Right ventricle myocardium inferior (tissue), 1 donor: Measurements from ENCODE around the gene OPCML. TPM values are rescaled to one million over a fixed set of nuclear protein-coding genes. Genes with fewer than 3 reads are reported as not detected.

ENCODE experiments used
- ATAC-seq: fragments of 200-7000 bp; cut with Tn5 transposase; one replicate; pipeline ENCODE4 v1.9.1; 2020; ENCODE audit warnings: mild to moderate bottlenecking, moderate library complexity
- DNase-seq: peaks from one replicate; pipeline ENCODE4 v3.0.0; 2021; ENCODE audit errors: missing footprints
- intact Hi-C: fragments of 100-400 bp; cut with DNase I; formaldehyde crosslinking; loops from one replicate; pipeline ENCODE4 v1.11.0; 2022
- total RNA-seq: library from RNA; stranded (reverse); fragmentation: NEBNext Ultra II Directional; extraction: Animal tissue kit (Norgen Biotek cat#: 25700); gene quantifications from one replicate; pipeline ENCODE4 v1.2.1, GENCODE V29; 2021
- donor health status: DM: no; HTN: yes; CAD: no; lungs with severe emphysema.

Gene OPCML
- total RNA-seq, 1 donor from 2014 or later: 0.05 TPM

GRCh38 chr11:132809070-132809469, 723.2 kb downstream of the OPCML start:
- intact Hi-C loops: no loop called here
- ATAC-seq: no peak
- no peak for DNase-seq

DNA sequence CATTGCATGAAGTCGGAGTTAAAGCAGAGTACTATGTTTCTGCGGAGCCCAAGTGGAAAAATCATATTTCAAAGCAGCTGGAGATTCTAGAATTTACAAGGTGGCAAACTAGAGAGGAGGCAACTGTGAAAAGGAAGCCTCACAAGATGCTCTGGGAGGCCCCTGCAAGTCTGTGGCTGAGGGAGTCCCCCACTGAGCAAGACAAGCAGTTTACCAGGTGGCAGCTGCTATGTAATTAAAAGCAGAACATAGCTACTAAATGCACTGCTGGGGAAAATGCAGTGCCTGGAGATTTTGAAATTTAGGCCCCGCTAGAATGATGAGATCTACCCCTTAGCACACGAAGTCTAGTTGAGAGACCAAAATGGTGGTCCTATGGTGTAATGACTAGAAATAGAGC, 728.0 kb downstream of the OPCML start:
- no peak for DNase-seq
- no peak for ATAC-seq
- intact Hi-C loops: no loop called here

DNA sequence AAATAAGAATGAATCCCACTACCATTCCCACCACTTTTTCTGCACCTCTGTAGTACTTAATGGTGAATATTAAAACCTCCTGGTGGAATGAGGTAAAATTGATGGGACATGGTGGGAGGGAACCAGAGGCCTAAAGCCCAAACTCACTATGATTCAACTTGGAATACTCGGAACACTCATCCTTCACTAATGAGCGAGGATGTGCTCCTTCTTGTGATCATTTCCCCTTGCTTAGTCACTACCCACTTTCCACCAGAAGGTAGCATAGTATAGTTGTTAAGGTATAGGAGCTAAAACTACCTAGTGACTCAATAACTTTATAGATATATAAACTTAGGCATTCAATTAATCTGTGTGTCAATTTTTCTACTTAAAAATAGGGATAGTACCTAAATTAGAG, 728.9 kb downstream of the OPCML start:
- ATAC-seq (no peak), DNase-seq (no peak)
- intact Hi-C loops: no loop called here

DNA sequence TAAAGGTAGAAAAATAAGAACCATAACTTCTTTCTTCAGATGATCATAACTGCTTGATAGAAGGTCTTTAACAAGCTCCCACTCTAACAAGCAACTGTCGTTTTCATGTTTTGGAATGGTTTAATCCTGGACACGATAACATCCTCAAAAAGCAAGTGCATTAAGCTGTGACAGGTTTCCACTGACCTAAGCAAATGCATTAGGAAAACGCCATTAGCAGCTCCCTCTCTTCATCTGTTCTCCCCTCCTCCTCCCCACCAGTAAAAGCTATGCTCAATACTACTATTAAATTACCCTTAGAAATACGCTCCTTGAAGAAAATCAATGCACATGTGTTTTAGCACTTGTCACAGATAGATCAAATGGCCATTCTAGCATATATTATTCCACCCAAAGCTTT, 729.4 kb downstream of the OPCML start:
- intact Hi-C loops: no loop called here
- no peak for DNase-seq
- ATAC-seq: no peak

DNA sequence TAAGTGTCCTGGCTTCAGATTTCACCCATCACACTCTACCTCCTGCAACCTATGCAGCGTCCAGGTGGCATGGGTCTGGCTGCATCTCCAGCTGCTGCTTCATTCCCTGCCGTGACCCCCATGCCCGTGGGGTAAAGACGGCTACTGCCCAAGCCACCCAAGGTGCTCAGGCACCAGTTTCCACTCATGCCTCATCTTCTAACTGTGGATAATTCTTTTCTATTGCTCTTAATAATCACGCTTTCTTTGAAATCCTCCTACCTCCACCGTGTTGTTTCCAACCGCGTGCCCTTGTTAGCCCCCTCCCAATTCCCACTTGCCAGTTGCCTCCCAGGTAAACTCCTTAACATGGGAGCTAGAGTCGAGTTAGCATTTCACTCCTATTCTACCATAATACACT, 738.5 kb downstream of the OPCML start:
- intact Hi-C loops: no loop called here
- DNase-seq (no peak), ATAC-seq (no peak)

GRCh38 chr11:132792341-132793140, 739.8 kb downstream of the OPCML start:
- no peak for ATAC-seq
- intact Hi-C loops: no loop called here
- no peak for DNase-seq

DNA sequence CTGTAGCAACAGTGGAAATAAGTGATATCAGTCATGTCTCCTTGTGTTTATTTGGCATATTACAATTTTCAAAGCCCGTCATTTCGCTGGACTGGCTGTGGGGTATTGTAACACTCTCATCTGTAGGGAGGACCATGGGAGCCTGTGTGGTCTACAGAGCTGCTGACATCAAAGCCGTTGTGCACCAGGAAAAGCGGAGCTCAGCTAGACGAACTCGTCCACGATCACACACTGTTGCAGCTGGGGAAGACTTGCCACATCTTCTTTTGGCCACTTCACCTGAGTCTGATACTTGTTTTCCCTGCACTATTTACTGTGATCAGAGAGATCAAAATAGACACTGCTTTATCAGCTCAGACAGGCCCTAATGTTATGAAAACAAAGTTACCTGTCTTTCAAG, 741.3 kb downstream of the OPCML start:
- no peak for ATAC-seq
- intact Hi-C loops: no loop called here
- DNase-seq: no peak

DNA sequence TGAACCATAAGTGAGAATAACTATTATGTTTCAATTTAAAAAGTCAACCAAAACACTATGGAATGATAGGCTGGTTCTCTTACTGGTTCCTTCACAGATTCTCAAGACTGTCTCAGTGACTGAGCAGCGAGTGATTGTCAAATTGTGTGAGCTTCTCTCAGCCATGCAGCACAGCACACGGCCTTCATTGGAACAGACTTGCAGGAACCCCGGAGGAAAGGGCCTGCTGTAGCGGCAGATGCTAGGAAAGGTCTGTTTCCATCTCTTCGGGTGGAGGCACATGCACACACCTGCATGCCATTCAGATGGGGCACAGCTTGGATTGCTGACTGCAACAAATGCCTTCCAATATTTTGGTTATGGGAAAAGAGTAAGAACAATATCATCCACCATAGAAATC, 741.8 kb downstream of the OPCML start:
- no peak for ATAC-seq
- intact Hi-C loops: no loop called here
- DNase-seq: no peak

DNA sequence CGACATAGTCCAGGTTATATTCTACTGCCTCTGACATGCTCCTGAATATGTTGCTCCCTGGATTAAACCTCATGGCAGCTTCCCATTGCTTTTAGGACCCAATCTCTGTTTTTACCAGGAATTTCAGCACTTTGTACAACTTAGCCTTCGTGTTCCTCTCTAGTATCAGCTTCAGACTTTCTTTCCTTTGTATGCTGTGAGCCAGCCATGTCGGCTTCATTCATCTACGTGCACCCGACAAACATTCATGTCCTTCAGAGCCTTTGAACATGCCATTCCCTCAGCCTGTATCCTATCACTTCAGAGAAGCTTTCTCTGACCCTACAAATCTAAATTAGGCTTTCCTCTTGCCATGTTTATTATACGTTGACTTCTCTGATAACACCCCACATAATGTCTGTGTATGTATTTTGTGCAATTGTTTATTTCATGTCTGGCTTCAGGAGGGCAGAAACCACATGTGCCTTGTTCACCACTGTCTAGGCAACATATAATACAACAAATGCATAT, 743.4 kb downstream of the OPCML start:
- no peak for ATAC-seq
- DNase-seq: no peak
- intact Hi-C loops: no loop called here

DNA sequence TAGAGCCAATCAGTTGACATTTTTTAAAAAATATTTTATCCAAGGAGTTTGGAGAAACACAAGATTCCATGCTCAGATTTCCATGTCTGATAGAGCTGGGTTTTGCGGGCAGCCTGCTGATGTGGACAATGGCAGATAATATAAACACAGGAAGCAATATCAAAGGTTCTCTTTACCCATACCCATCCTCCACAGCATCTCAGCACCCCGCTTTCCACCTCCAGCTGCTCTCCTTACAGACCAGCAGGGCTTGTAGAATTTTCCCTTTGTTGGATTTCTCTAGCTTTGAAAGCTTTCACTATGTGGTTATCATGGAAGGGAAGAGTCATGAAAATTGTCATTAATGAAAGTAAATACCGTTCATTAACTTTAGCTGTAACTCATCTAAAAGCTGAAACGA, 746.4 kb downstream of the OPCML start:
- DNase-seq (no peak), ATAC-seq (no peak)
- intact Hi-C loops: no loop called here

- intact Hi-C loops: no loop called here
- ATAC-seq: peak; percentile 73
- DNase-seq: no peak
Observed at GRCh38 chr11:132784441-132784840, 747.9 kb downstream of the OPCML start.

GRCh38 chr11:132782102-132782501, 750.2 kb downstream of the OPCML start:
- intact Hi-C loops: no loop called here
- no peak for ATAC-seq
- no peak for DNase-seq

- ATAC-seq: no peak
- intact Hi-C loops: no loop called here
Observed at GRCh38 chr11:132780046-132780445, 752.3 kb downstream of the OPCML start.

GRCh38 chr11:132779497-132779896, 752.8 kb downstream of the OPCML start:
- intact Hi-C loops: no loop called here
- ATAC-seq: no peak
- no peak for DNase-seq

More at GRCh38 chr11:132780046-132780445, 752.3 kb downstream of the OPCML start:
- no peak for DNase-seq

DNA sequence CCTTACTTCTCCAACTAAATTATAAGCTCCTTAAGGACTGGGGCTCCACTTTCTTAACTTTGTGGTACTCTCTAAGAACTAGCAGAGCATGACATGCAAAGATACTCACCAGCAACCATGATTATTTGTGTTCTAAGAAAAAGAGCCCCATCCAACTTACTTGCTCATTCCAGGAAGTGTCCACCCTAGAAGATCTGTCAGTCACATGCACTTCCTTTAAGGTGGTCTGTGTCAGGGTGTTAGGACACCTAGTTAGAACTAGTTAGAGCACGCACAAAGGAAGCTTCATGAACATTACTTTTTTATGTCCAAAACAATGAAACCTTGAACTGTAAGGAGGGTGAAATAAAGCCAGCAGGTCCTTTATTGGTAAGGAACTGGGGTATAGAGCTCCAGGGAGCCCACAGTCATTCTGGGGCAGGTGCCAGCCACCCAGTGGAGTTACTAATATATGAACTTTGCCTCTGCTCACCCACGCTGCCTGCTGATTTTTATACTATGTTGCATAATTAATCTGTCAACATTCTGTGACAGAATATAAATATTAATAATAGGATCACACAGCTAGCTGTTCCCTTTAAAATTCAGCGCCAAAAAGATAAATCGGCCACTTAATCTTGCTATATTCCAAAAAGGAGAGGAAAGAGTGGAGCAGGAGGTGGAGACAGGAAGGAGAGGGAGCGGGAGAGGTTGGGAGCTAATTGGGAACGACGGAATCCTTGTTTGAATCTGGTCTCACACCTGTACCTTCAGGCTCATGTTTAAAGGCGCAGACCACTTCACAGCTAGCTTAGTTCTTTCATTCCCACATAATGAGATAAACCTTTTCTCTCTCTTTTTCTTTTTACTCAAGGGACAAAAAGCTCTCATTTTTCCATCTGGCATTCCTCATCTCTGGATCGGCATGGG, 755.0 kb downstream of the OPCML start:
- intact Hi-C loops: no loop called here
- no peak for DNase-seq
- ATAC-seq: no peak

- no peak for ATAC-seq
- DNase-seq: no peak
- intact Hi-C loops: no loop called here
Observed at GRCh38 chr11:132773751-132774150, 758.5 kb downstream of the OPCML start.

DNA sequence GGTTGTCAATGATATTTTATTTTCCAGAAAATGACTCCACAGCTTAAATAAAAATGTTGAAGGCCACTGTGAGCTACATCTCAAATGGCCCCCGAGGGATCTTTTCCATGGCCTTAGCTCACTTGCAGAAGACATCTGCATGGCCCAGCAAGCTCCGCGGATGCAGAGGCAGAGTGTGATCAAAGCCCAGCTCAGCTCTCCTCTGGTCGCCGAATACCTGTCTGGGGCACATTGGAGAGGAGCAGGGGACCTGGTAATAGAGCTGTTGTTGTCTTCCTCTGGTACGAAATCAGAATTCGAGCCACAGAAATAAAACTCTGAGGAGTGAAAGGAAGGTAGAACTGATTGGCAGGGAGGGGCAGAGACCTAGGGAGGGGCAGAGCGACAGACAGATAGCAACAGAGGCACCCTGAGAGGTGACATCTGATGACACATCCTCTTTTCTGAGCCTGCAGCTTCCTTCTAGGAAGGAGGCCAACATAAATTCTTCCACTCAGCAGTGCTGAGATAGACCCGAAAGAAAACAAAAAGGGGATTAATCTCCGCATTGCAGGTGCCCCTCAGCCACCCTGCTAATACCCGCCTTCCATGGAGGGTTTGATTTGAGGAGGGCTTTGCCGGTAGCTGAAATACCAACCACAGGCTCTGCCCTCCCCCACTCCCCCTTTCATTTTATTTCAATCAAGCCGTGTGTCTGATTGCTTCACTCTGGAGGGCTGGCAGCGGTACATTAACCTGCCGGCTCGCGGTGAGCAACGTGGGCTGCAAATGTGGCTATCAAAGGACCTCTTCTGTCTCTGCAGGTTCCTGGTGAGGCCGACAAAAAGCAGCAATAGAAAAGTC, 759.4 kb downstream of the OPCML start:
- intact Hi-C loops: no loop called here
- ATAC-seq: no peak
- DNase-seq: no peak

GRCh38 chr11:132771746-132772145, 760.6 kb downstream of the OPCML start:
- intact Hi-C loops: no loop called here
- ATAC-seq (no peak), DNase-seq (no peak)
